GM10847 (cell line): ENCODE data around the gene MYDGF.

Experiments
- POLR2A ChIP-seq: IDR thresholded peaks from 2 replicates; pipeline ENCODE4 v1.6.1; 2011; ENCODE audit not compliant: insufficient read length; ENCODE audit errors: extremely low read depth

The MYDGF gene

DNA sequence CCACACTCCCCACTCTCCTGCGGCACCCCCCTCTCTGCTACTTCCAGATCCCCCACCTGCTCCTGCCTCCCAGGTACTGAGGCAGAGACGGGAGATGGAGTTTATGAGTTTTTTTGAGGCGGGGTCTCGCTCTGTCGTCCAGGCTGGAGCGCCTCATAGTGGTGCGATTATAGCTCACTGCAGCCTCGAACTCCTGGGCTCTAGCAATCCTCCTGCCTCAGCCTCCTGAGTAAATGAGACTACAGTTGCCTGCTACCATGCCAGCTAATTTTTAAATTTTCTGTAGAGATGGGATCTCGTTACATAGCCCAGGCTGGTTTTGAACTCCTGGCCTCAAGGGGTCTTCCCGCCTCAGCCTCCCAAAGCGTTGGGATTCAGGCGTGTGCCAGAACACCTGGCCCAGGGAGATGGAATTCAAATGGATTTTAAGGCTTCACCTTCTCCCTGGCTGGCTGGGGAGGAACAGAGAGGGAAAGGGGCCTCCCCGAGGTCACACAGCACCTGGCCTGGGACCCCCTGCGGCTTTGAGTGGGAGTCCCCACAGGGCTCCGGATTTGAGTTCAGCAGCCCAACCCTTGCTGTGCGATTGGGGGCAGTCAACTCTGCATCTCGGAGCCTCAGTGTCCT, 50.4 kb downstream of the MYDGF start:
- TF ChIP-seq POLR2A = no peak

- no peak for TF ChIP-seq POLR2A
Measured at GRCh38 chr19:4618019-4618418, 52.1 kb downstream of the MYDGF start.

DNA sequence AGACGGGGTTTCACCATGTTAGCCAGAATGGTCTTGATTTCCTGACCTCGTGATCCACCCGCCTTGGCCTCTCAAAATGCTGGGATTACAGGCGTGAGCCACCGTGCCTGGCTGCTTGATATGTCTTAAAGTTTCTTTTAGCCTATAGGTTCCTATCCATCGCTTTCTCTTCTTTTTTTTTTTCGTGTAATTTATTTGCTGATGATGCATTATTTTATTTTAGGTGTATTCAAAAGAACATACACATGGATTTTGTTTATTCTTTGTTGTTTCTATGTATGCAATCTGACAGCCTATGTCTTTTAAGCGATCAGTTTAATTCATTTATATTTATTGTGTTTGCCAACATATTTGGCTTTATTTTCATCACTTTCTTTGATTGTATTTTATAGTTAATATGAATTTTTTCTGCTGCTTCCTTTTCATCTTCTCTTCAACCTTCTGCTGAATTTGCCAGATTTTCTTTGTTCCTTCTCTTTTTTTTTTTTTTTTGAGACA, 56.8 kb downstream of the MYDGF start:
- no peak for TF ChIP-seq POLR2A

DNA sequence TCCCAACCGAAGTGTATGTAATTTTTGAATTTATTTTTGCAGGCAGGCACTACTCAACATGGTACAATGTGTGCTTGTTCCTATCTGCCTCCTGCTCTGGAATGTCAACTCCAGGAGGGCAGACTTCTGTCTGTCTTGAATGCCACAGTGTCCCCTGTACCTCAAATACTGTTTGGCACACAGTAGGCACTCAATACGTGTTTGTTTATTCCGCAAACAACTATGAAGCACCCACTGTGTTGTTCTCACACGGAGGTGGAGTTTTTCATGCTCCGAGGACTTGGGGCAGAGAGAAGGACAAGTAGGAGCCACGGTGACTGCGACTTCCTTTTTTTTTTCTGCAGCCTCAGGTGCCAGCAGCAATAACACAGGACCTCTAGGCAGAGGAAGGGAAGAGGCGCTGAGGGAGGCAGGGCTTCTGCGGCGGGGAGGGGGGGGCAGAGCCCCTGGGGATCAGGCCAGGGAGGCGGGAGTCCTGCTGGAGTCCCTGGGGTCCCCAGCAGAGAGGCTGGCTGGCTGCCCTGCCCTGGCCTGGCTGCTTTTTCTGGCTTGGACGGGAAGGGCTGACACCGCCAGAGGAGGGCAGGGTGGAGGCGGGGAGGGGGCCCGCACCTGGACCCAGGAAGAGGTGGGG, 60.1 kb downstream of the MYDGF start:
- no peak for TF ChIP-seq POLR2A
